ENCODE data around the gene LSP1.
A peak's percentile ranks its signal among the peaks of the same experiment; 100 is the strongest.

LSP1 gene

GRCh38 chr11:1851468-1852180 lies 1.3 kb upstream of the LSP1 start:
- no peak for DNase-seq

- DNase-seq: no peak
Measured at GRCh38 chr11:1852271-1852876, 510 bp upstream of the LSP1 start.

DNA sequence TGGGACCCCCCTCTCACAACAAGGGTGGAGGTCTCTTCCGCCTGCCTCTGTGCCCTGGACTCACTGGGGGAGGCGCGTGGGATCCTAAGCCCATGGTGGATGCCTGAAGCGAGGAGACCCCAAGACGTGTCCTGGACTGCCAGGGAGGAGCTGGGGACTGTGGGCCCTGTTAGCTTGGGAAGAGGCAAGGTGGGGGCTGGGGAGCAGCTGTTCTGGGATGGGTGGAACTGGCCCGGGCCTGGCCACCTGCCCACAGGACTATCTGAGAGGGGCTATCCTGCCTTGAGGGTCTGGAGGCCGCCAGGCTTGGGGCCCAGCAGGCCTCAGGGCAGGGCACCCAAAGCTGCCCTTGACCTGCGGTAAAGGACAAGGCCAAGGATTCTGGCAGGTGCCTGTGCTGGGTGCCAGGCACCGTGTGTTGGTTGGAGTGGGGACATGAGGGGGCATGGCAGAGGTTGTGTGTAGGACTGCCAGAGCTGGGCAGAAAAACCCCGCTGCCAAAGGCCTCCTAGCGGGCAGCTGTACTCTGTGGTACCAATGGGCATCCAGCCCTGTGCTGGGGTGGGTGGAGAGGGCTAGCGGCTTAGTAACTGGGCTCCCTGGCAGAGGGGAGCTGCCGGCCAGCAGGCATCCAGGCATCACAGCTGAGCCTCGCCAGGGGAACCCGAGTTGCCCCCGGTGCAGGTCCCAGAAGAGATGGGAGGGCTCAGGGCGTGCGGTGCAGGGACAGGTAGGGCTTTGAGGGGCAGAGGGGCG lies 670 bp downstream of the LSP1 start:
- peak; percentile 30 for DNase-seq

DNA sequence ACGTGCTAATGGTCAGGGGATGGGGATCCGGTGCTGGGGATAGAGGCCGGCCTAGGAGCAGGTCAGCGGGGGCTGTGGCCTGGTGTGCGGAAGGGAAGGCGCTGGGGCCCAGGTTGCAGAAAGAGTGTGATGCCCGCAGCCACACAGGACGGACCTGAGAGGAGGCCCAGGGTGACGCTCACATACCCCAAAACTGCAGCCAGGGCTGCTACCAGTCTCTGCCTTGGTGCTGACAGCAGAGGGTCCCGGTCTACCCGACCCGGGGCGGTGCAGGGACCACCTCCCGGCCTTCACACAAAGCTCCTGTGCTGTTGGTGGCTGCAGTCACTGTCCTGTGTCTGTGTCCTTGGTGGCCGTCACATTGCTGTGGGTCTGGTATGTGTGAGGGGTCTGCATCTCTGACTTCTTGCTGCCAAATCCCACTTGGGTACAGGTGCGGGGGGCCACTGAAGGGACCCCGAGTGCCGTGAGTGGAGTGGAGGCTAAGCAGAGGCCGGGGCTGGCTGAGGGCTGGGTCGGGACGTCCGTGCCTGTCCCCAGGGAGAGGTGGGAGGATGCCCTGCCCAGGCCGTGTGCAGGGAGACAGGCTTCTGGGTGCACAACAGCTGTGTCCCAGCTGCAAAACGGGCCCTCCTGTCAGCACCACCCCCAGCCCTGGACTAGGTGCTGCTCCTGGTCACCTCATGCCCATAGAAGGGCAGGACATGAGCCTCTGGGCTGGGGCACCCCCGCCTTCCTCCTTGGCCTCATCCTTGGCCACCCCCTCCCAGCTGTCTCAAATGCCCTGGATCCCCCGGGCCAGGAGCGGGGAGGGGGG lies 1.5 kb downstream of the LSP1 start:
- DNase-seq: peak; percentile 40

GRCh38 chr11:1854949-1855885 lies 2.3 kb downstream of the LSP1 start:
- peak; percentile 78 for DNase-seq

DNA sequence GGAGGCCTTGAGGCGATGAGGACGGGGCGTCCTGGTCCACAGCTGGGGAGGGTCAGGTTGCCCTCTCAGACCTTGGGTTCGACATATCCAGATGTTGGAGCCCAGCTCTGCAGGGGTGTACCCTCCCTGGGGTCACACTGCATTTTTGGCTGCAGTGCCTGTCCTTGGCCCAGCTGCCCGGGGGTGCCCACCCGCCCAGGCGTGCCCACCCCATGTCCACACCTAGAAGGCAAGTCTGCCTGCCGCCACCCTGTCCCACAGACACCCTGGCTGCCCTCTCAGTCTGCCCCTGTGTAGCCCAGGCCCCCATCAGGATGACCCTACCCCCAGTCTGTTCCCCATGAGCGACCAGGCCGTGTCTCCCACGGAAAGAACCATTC lies 3.0 kb downstream of the LSP1 start:
- DNase-seq: no peak

GRCh38 chr11:1856306-1857005 lies 3.6 kb downstream of the LSP1 start:
- DNase-seq: no peak

GRCh38 chr11:1857064-1857463 lies 4.2 kb downstream of the LSP1 start:
- no peak for DNase-seq

GRCh38 chr11:1858154-1858553 lies 5.3 kb downstream of the LSP1 start:
- DNase-seq: no peak

DNA sequence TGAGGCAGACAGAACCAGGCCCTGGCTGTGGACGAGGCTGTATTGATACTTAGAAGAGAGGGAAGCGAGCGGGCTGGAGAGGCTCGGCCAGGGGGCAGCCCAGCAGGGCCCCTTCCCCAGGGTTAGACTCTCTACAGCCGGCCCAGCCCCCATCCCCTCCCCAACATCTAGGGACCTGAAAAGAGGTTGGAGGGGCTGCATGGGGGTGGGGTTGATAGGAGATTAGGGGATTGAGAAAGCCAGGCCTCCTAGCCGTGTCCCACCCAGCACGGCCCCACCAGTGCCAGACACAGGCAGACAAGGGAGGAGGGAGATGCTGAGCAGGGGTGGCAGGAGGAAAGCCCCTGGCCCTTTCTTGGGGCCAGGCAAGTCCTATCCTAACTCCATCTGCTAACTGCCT lies 5.7 kb downstream of the LSP1 start:
- DNase-seq: no peak

DNA sequence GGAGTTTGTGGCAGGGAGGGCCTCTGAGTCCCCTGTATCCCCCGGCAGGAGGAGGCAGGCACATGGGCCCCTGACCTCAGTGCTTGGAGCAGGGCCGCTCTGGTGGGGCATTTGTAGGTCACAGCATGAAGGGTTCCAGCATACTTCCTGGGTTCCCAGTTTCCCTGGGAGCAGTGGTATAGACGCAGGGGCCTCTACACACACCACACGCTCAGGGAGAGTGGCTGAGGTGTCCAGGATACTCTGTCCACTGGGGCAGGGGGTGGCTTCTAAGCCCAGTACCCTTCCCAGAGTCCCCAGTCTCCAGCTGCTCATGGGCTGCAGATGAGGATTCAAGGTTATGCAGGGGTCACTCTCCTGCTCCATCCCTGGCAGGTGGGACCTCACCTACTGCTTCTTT lies 6.1 kb downstream of the LSP1 start:
- no peak for DNase-seq

- DNase-seq: no peak
Measured at GRCh38 chr11:1860108-1860507, 7.2 kb downstream of the LSP1 start.

DNA sequence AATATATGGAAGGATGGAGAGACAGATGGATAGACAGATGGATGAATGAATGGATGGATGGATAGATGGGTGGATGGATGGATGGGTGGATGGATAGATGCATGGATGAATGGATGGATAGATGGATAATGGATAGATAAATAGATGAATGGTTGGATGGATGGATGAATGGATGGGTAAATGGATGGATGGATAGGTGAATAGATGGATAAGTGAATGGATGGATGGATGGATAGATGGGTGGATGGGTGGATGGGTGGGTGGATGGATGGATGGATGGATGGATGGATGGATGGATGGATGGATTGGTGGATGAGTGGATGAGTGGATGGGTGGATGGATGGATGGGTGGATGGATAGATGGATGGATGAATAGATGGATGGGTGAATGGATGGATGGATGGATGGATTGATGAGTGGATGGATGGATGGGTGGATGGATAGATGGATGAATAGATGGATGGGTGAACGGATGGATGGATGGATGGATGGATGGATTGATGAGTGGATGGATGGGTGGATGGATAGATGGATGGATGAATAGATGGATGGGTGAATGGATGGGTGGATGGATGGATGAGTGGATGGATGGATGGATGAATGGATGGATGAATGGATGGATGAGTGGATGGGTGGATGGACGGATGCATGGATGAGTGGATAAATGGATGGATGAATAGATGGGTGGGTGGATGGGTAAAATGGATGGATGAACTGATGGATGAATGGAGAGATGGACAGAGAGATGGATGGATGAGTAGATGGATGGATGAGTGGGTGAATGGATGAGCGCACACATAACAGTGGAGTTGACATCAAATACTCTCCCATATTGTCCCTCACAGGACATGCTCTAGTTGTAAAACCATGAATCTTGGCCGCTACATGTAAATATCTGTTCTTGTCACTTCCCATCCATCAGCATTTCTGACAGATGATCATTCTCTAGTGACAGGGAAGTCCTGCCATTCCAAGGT lies 8.8 kb downstream of the LSP1 start:
- DNase-seq: no peak

DNA sequence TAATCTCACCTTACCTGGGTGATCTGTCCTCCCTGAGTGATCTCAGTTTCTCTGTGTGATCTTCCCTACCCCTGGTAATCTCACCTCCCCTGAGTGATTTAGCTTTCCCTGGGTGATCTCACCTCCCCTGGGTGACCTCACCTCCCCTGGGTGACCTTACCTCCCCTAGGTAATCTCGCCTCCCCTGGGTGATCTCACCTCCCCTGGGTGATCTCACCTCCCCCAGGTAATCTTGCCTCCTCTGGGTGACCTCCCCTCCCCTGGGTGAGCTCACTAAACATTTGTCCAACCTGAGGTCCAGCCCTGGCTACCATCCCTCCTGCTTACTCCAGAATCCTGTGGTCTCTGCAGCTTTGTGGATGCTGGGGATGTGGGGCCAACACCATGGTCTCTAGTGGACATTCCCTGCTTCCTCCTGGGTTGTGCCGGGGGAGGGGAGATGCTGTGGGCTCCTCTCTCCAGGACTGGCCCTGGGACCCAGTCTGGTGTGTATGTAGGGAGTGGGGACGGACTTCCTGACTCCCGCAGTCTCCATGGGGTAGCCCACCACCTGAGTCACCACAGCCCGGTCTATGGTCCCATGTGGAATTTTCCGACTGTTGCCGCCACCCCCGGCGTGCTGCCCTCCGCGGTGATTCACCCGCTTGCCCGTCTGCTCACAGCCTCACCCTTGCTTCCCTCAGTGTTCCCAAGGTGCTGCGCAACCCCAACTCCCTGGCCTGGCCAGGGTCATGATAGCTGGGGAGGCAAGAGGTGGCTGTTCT lies 9.9 kb downstream of the LSP1 start:
- no peak for DNase-seq

GRCh38 chr11:1863352-1864216 lies 10.7 kb downstream of the LSP1 start:
- no peak for DNase-seq

- DNase-seq: no peak
Measured at GRCh38 chr11:1864231-1864630, 11.3 kb downstream of the LSP1 start.

- DNase-seq: no peak
Measured at GRCh38 chr11:1864831-1865665, 12.2 kb downstream of the LSP1 start.

Measured in activated CD4-positive, alpha-beta T cell treated with anti-CD3 and anti-CD28 coated beads, Interleukin-2, Interleukin-6, amounts not matched to agents 100 ng/mL and 50 ng/mL, durations not matched to agents 16 hours and 8 hours (primary cell).